HG03469 (cell line): ENCODE results near the gene CDKAL1.

Experiments
- ATAC-seq: cut with Tn5 transposase; IDR thresholded peaks from one replicate; pipeline ENCODE4 v1.9.1; 2021; ENCODE audit warnings: mild to moderate bottlenecking, moderate library complexity, moderate number of reproducible peaks; ENCODE audit not compliant: unreplicated experiment

The CDKAL1 gene

DNA sequence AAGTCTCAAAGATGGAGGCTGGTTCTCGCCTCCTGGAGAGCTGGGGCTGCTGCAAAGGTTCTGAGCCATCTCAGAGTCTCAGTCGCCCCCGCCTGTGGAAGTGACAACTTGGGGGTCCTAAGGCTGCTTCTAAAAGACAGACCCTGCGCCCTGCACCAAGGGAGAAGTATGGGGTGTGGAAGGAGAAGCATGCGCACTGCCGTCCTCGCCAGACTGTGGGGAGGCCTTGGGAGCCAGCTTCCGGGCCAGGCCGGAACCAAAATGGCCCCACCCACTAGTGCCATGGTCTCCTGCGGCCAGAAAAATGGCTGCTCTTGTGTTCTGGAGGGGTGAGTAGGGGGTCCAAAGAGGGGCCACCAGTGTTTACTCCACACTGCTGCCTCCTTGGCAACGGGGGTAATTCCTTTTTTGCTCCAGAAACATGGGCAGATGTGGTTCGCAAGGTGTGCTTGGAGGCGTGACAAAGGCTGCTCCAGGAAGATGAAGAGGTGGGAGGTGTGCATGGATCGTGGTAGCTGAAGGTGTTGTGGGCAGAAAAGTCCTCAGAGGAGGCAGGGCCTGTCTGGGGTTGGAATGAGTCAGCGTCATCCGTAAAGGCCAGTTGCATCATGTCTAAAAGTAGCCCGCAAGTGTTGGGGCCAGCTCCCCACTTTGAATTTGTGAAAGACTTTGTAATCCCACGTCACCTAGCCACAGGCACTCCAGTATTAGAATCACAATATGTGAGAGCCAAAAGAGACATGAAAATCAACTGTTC is 729.5 kb downstream of the CDKAL1 start:
- peak; percentile 50 for ATAC-seq

DNA sequence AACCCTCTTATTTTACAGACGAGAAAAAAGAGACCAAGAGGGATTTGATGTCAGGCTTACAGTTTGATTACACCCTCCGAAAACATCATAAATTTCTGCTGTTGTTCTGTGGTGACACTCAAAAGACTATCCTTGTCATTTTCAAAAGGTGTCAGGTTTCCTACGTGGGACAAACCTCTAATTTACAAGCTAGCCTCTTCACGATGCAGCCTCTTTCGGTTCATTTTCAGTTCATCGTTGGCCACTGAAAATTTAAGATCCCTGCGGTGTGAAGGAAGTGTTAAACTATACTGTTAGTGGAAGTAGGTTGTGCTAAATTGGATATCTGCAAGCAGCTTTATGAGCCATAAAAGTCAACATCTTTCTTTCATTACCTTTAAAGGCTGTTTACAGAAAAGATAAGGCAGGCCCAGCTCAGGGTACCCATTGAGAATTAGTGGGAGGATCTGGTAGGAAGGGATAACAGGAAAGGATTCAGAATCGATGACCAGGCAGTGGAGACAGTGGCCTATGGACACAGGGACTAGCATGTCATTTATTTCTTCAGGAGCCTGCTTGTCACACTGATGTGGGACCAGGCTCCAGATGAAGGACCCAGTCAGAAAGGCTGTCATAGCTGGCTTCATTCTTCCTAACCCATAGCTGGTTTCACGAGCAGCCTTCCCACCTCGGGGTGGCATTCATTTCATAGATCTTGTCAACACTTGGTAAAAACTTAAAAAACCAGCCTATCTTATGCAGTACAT is 730.2 kb downstream of the CDKAL1 start:
- no peak for ATAC-seq

DNA sequence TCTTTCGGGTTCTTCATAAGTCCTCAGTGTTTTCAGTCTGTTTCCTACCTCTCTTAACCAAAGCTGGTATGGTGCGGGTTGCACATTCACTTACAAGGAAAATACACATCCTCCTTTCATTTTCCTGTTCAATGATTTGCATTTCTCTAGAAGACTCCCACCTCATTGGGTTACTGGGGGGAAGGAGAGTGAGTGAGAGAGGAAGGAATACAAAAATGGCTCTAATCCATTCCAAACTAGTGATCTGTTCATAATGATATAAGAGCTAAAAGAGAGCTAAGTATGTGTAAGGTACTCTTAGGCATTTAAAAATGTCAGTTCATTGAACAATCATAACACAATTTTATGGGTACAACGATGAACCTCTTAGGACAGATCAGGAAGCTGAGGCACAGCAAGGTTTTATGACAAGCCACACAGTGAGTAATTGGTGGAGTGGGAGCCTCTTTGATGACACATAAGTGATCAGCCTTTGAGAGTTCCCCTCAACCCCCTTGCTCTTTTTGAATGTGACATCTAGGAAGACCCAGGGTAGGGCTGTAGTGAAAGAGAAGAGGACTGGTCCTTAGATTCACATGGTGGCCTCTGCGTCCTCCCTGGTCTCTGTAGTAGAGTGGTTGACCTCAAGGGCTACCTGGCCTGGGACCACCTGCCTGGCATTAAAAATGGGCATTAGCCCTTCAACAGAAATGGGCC is 730.9 kb downstream of the CDKAL1 start:
- ATAC-seq, result no peak

DNA sequence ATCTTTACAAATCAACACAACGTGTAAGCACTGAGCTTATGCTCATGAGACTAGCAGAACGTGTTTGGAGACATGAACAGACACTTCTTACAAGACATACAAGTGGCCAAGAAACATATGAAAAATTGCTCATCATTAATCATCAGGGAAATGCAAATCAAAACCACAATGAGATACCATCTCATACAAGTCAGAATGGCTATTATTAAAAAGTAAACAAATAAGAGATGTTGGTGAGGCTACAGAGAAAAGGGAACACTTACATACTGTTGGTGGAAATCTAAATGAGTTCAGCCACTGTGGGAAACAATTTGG is 731.4 kb downstream of the CDKAL1 start:
- no peak for ATAC-seq

DNA sequence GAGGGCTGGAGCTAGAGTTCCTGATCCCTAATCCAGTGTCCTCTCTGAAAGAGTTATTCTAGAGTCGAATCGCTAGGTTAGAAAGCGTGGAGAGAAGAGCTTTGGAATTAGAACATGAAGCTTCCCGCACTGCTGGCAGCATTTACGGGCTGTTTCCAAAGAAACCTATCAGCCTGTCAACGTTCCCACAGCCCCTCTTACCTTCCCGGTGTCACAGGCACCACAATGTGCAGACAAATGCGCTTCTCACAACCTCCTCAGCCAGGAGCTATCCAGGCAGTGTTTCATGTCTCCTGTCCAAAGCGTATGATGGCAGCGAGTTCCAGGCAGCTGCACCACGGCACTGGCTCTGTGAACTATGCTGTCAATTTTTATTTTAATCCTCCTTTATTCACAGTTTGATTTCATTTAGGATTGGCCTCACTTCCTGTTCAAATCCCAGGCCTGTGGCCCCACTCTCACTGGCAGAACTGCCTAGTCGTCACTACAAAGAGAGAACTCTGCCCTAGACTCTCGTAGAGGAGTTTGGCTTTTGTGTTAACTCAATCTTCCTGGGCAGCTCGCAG is 736.5 kb downstream of the CDKAL1 start:
- ATAC-seq, result no peak

DNA sequence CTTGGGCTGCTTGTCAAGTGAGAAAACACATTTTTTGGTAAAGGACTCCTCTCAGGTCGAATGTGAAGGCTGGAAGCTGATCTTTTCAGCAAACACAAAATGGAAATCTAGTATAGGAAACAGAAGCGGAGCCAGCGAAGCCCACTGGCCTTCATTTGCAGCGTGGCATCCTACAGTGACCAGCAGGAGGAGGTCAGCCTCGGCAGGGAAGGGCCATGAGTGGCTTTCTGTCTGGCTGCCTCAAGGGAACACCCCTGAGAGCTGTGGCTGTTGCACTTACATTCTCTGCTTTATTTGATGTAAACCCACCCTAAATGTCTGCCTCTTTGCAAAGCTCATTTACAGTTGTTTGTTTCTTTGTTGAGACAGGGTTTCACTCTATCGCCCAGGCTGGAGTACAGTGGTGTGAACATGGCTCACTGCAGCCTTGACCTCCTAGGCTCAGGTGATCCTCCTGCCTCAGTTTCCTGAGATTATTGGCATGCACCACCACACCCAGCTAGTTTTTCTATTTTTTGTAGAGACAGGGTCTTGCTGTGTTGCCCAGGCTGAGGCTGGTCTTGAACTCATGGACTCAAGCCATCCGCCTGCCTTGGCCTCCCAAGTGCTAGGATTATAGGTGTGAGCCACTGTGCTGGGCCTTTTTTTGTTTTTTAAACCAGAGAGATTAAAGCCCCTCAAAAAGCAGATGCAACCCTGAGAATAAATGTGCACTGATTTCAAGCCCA is 737.3 kb downstream of the CDKAL1 start:
- no peak for ATAC-seq

DNA sequence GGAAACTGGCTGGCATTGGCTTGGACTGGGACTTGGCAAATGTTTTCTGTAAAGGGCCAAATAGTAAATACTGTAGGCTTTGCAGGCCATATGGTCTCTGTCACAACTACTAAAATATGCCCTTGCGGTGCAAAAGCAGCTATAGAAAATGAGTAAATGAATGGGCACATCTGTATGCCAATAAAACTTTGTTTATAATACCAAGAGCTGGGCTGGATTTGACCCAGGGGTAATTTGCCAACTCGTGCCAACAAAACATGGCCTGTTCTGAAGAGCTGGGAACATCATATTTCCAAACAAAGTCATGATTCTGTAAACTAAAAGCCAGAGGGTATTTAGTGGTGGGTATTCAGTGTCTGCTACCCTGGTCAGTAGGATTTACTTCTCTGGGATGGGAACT is 739.2 kb downstream of the CDKAL1 start:
- ATAC-seq, result no peak

DNA sequence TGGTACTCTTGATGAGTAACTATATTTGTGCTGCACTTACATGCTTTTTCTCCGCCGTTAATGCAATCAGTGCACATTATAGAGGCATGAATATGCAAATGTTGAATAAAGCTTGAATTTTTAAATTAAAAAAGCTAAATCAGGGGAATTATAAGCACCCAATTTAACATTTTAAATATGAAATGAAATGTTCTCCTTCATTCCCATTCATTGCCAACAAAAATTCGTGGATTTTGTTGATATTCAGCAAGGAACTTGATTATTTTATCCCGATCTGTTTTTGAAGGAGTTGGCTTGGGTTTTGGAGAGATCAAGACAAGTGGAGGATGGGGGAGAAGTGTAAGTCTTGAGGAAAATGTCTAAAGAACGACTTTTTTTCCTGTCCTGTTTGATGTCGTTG is 740.6 kb downstream of the CDKAL1 start:
- no peak for ATAC-seq

DNA sequence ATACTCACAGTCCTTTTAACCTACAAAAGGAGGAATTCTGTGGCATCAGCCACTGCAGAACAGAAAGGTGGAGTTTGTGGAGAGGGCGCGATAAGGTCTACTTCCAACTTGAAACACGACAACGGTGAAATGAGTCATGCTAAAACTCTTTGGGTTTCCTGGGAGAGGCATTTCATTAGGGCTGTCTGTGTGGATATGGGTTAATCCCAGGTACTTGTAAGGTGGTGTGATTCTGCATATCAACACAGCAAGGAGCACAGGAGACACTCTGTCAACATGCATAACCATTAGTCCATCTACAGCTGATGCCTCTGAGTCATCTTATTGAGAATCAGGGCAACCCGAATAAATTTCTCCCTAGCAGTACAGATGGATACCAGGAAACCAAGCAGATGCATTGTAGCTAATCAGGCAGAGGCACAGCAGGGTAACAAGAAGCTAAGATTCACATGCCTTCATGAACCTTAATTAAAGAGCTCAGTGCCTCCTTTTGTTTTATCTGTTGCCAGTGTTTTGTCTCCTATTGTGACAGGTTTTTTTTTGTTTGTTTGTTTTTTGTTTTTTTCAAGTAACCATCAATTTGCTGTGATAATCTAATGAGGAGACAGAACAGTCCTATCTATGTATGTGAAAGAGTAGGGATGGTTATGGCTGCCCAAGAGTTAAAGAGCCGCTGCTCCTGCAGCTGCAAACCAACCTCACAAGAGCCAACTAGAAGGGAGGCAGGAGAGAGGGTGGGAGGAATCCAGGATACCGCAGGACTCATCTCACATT is 743.5 kb downstream of the CDKAL1 start:
- no peak for ATAC-seq

DNA sequence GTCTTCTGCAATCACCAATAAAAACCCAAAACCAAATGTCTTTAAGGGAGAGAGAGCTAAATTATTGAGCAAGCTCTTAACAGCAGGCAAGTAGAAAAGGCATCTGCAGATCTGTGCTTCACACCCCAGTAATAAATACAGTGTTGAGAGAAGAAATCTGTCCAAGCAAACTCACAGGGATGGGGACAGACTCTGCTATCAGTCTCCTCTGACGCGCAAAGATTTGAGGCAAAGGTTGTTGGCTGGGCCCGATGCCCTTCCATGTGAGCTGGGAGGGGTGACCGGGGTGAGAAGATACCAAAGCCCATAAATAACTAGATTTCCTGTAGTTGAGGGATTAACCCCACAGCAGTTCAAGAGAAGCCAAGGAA is 744.1 kb downstream of the CDKAL1 start:
- ATAC-seq, result no peak

DNA sequence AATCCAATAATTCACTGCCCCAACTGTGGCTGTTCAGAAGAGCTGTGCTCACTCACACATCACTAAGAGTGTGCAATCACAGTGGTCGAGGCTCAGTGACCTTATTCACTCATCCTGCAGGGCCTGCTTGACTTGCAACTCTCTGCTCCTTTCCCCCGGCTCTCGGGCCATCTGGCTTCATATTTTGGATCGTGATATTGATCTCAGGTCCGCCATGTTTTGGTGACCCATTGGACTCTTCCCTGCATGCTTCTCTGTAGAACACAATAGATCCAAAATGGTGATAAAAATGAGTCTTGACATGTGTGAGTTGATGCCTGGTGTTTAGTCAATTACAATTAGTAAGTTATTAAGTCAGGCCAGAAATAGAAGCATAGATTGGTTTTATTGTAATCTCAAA is 745.4 kb downstream of the CDKAL1 start:
- ATAC-seq, result no peak

DNA sequence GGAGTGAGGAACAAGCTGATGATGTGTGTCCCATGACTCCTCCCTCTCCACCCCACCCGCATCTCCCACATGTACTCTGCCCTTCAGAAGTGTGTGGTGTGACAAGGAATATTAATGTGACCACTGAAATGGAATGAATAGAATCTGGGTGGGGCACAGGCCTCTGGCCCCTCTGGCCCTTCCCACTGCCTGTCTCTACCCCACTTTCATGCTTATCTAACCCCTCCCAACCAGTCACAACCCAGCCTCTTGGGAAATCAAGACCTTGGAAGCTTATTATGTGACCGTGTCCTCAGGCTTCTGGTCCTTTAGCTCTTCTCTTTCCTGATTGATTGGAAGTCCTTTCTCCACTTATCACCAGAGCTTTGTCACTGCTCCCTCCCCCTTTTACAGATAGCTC is 747.1 kb downstream of the CDKAL1 start:
- ATAC-seq, result no peak
